Muscle layer of colon (tissue), 2 donors: ENCODE results near the gene WWP2.
"Not testable (repeated sequence)": the region's sequence is repeated elsewhere in the genome, so short reads cannot be mapped to it uniquely, and the experiment has no call there.

ENCODE experiments used
- H3K27ac ChIP-seq: one replicate; pipeline ENCODE4 v1.7.0; 2013; ENCODE audit warnings: low read depth, mild to moderate bottlenecking, low read length, moderate library complexity
- H3K27me3 ChIP-seq, 2 donors: one replicate each; pipeline ENCODE4 v1.7.0; 2013; ENCODE audit warnings: low read length in 2 of 2, mild to moderate bottlenecking in 2 of 2; ENCODE audit not compliant: insufficient read depth in 2 of 2, control insufficient read depth in 1 of 2
- H3K36me3 ChIP-seq: one replicate; pipeline ENCODE4 v1.7.0; 2013; ENCODE audit warnings: mild to moderate bottlenecking, low read length; ENCODE audit not compliant: insufficient read depth
- H3K4me1 ChIP-seq: one replicate; pipeline ENCODE4 v1.7.0; 2013; ENCODE audit warnings: mild to moderate bottlenecking, low read length; ENCODE audit not compliant: insufficient read depth
- H3K4me3 ChIP-seq, 2 donors: one replicate each; pipeline ENCODE4 v1.7.0; 2013; ENCODE audit warnings: low read length in 2 of 2, low read depth in 1 of 2, mild to moderate bottlenecking in 1 of 2, moderate library complexity in 1 of 2
- H3K9ac ChIP-seq: one replicate; pipeline ENCODE4 v1.7.0; 2013; ENCODE audit warnings: low read length
- H3K9me3 ChIP-seq: one replicate; pipeline ENCODE4 v1.7.0; 2013; ENCODE audit warnings: mild to moderate bottlenecking, low read length
- donor health status: abdominal sarcoma.
- donor health status: Adenocarcinoma of cecum.

WWP2 gene

DNA sequence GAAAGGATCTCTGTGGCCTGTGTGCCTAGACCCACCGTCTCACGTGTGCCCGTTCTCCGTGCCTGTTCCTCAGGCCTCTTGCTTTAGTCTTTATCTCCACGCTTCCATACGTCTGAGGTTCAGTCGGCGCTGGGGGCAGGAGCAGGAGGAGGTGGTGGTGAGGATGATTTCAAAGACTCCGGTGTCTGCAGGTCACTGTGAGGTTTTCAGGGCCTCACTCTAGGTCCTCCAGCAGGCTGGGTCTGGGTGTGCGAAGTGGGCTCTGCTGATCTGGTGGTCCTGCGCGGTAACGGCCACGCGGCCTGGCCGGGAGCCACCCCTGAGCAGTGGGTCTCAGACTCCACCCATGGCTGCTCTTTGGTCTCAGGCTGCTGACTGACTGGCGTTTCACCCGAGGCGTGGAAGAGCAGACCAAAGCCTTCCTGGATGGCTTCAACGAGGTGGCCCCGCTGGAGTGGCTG, 174.6 kb downstream of the WWP2 start:
- Histone ChIP-seq H3K27ac (no peak overlapping the region), H3K9ac (no peak overlapping the region), H3K27me3 (no peaks in the 10 kb centered on the region), H3K4me1 (no peaks in the 10 kb centered on the region), H3K4me3 (no peak overlapping the region), H3K9me3 (no peaks in the 10 kb centered on the region), H3K36me3 (peaks cover 65% of the 10 kb centered on the region)

DNA sequence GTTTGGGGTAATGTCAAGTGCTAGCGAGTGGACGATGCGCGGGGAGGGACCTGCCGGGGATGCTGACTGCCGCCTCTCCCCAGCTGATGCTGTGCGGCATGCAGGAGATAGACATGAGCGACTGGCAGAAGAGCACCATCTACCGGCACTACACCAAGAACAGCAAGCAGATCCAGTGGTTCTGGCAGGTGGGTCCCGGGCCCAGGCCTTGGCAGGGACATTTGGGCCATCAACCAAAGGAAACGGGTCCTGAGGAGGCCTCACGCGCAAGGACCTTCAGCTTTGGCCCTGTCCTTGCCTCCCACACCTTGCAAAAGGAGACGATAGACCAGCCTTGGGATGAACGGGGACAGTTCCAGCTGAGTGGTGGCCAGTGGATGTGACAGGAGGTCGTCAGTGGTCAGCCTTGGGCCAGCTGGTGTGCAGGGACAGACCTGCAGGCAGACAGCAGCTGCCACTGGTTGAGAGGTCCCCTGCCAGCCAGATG, 175.4 kb downstream of the WWP2 start:
- Histone ChIP-seq H3K27ac (no peak overlapping the region), H3K9ac (no peak overlapping the region), H3K4me1 (no peaks in the 10 kb centered on the region), H3K36me3 (peaks cover 57% of the 10 kb centered on the region), H3K4me3 (no peak overlapping the region), H3K27me3 (no peaks in the 10 kb centered on the region), H3K9me3 (no peaks in the 10 kb centered on the region)

DNA sequence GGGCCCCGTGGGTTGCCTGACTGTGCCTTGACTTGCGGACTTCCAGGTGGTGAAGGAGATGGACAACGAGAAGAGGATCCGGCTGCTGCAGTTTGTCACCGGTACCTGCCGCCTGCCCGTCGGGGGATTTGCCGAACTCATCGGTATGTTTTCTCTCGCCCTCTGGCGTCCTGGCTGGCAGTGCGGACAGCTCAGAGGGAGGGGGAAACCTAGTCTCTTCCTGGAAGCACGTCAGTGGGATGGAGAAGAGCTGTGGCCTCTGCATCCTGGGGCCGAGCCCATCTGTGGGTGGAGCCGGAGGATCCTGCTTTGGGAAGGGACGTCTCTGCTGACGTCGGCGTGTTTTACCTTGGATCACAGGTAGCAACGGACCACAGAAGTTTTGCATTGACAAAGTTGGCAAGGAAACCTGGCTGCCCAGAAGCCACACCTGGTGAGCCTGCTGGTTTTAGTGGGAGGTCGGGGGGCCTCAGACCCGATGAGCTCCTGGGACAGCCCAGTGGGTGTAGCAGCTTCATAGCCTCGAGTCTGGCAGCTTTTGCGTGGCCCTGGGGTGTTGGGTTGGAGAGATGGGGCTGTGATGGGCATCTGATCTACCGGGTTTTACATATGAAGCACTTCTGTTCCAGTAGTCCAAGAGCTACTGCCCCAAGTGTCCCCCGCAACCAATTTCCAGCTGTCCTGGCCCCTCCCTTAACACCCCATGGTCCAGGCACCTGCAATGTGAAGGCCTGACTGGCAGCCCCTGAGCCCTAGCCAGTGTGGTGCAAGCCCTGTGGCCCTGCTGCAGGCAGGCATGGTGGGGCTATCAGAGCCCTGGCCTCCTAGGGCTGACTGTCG, 177.1 kb downstream of the WWP2 start:
- no peaks in the 10 kb centered on the region for H3K27me3 ChIP-seq
- H3K4me1 ChIP-seq, result no peaks in the 10 kb centered on the region
- H3K27ac ChIP-seq, result no peak overlapping the region
- no peaks in the 10 kb centered on the region for H3K9me3 ChIP-seq
- no peak overlapping the region for H3K4me3 ChIP-seq
- peaks cover 44% of the 10 kb centered on the region for H3K36me3 ChIP-seq
- H3K9ac ChIP-seq, result no peak overlapping the region

DNA sequence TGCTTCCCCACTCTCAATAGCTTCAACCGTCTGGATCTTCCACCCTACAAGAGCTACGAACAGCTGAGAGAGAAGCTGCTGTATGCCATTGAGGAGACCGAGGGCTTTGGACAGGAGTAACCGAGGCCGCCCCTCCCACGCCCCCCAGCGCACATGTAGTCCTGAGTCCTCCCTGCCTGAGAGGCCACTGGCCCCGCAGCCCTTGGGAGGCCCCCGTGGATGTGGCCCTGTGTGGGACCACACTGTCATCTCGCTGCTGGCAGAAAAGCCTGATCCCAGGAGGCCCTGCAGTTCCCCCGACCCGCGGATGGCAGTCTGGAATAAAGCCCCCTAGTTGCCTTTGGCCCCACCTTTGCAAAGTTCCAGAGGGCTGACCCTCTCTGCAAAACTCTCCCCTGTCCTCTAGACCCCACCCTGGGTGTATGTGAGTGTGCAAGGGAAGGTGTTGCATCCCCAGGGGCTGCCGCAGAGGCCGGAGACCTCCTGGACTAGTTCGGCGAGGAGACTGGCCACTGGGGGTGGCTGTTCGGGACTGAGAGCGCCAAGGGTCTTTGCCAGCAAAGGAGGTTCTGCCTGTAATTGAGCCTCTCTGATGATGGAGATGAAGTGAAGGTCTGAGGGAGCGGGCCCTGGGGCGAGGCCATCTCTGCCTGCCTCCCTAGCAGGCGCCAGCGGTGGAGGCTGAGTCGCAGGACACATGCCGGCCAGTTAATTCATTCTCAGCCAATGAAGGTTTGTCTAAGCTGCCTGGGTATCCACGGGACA, 177.9 kb downstream of the WWP2 start:
- Histone ChIP-seq H3K36me3 (peaks cover 44% of the 10 kb centered on the region), H3K4me1 (no peaks in the 10 kb centered on the region), H3K9me3 (no peaks in the 10 kb centered on the region), H3K4me3 (no peak overlapping the region), H3K9ac (no peak overlapping the region), H3K27me3 (no peaks in the 10 kb centered on the region), H3K27ac (no peak overlapping the region)

DNA sequence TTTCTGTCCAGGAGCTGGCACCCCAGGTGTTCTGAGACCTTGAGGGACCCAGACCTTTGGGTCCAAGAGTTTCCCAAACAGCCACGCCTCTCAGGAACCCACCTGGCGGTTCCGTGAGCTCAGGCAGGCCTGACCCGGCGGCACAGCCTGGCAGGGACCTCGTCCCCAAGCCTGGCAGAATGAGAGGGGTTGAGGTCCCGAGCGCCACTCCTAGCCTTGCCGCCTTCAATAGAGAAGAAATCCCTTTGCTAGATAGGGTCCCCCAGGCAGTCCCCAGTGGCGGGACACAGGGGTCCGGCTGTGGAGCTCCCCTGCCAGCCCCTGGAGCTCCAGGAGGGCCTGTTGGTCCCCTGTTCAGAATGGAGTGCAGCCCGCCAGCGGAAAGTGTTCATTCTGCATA, 178.5 kb downstream of the WWP2 start:
- H3K27me3 ChIP-seq, result no peaks in the 10 kb centered on the region
- no peaks in the 10 kb centered on the region for H3K9me3 ChIP-seq
- no peaks in the 10 kb centered on the region for H3K4me1 ChIP-seq
- no peak overlapping the region for H3K27ac ChIP-seq
- H3K36me3 ChIP-seq, result peaks cover 38% of the 10 kb centered on the region
- H3K4me3 ChIP-seq, result no peak overlapping the region
- H3K9ac ChIP-seq, result no peak overlapping the region

DNA sequence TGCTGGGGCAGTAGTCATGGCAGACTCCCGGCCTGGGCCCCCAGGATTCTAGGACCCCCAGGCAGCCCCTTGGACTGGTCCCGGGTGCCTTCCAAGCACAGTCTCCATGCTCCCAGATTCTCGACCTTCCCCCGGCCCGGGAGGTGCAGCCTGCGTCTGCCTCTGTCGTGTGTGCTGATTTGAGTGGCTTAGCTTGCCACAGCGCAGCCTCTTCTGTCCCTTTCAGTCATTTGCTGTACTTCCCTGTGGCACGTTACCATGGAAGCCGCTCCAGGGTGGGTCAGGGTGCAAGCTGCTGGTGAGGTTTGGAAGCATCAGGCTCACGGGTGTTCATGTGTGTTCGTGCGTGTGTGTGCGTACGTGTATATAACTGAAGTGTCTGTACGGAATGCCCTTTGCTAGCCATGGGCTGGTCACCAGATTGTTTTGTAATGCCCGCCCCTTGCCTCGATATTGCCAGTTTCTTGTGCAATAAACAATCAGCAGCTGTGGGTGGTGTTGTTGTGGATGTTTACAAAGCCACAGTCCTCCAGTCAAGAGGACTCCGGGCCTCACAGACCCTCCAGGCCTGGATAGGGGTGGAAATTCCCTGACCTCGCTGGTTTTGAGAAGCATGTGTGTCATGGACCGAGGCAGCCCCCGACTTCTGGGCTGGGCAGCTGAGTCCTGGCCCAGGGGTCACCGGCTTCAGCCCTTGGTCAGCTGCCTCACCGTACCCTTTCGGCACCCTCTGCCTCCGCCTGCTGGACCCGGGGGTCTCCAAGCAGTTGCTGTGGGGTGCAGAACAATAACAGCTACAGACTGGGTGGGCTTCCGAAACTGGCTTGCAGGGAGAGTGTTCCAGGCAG, 179.3 kb downstream of the WWP2 start:
- Histone ChIP-seq H3K27me3 (no peaks in the 10 kb centered on the region), H3K4me1 (no peaks in the 10 kb centered on the region), H3K4me3 (no peak overlapping the region), H3K9ac (no peak overlapping the region), H3K9me3 (no peaks in the 10 kb centered on the region), H3K36me3 (peaks cover 30% of the 10 kb centered on the region), H3K27ac (no peak overlapping the region)

DNA sequence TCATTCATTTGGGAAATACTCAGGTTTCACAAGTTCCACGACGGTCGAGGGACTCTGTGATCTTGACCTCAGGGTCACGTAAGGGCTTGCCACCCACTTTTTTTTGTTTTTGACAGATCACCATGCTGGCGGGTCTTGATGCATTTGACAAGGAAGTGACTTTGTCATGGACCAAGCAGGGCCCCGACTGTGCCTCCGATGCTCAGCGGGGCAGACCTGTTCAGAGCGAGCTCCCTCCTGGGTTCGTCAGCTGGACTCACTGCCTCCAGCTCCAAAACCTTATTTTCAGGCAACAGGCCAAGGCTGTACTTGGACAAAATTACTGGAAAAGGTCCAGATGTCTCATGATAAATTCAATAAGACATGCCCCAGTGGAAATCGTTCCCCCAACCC, 180.0 kb downstream of the WWP2 start:
- no peak overlapping the region for H3K4me3 ChIP-seq
- H3K27me3 ChIP-seq, result no peaks in the 10 kb centered on the region
- H3K9ac ChIP-seq, result no peak overlapping the region
- H3K27ac ChIP-seq, result no peak overlapping the region
- H3K36me3 ChIP-seq, result peaks cover 24% of the 10 kb centered on the region
- no peaks in the 10 kb centered on the region for H3K9me3 ChIP-seq
- no peaks in the 10 kb centered on the region for H3K4me1 ChIP-seq

DNA sequence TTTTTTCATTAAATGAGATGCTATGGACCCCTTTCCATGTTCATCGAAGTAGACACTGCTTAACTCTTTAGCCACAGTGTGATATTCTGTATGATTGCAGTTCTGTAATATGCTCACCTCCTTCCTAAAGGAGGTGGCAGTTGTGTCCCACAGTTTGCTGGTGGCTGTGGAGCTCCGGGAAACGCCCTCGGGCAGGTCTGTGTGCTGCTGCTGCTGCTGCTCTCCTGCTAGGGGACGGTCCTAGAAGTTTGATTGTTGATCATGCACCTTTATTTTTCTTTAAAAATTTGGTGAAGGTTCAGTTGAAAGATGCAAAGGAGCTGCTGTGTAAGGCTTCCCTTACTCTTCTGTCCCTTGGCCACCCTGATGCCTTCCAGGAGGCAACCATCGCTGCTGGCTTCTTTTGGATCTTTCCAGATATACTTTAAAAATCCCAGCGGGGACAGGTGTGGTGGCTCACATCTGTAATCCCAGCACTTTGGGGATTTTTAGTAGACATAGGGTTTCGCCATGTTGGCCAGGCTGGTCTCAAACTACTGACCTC, 180.6 kb downstream of the WWP2 start:
- peaks cover 18% of the 10 kb centered on the region for H3K36me3 ChIP-seq

DNA sequence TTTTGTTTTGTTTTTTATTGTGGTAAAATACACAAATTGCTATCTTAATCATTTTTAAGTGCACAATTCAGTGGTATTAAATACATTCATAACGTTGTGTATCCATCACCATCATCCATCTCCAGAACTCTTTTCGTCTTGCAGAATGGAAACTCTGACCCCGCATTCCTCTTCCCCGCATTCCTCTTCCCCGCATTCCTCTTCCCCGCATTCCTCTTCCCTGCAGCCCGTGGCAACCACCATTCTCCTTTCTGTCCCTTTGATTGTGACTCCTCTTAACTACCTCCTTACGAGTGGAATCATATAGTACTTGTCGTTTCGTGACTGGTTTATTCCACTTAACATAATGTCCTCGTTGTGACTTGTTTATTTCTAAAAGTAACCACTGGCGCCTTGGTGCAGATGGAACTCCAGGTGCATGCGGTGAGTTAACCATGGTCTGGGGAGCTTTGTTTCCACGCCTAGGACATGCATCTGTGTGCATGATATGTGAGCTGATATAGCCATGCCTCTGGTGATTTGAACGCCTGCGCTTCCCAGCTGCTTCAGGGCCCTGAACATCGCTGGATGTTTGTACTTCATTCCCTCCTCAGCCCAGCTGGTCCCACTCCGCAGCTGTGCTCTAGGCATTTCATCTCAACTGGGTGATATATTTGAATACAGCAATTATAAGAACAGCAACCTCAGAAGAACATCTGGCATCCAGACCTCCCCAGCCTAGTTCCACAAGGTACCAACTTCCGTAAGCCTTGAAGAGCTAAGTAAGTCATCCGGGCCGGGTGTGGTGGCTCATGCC, 181.3 kb downstream of the WWP2 start:
- H3K9me3 ChIP-seq, H3K27me3 ChIP-seq, H3K4me1 ChIP-seq, H3K27ac ChIP-seq, H3K4me3 ChIP-seq, H3K9ac ChIP-seq: not testable (repeated sequence)
- peaks cover 13% of the 10 kb centered on the region for H3K36me3 ChIP-seq

More for the DNA sequence above, 180.6 kb downstream of the WWP2 start:
- Histone ChIP-seq H3K27ac (no peak overlapping the region), H3K4me1 (no peaks in the 10 kb centered on the region), H3K9ac (no peak overlapping the region), H3K4me3 (no peak overlapping the region), H3K9me3 (no peaks in the 10 kb centered on the region), H3K27me3 (no peaks in the 10 kb centered on the region)

DNA sequence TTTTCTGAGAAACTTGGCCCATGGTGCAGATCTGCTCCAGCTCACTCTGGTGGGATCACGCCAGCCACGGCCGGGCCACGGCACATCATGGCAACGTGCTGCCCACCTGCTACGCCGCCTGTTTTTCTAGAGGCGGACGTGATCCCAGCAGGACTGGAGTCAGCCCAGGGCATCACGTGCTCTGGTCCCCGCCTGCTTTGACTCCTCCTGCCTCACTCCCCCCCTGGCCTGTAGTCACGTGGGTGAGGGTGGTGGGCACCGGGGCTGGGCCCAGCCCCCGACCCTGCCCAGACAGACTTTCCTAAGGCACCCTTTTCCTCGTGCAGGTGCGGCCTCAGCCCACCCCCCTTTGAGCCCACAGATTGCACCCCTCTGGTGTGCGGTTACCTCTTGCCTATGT, 188.3 kb downstream of the WWP2 start:
- not testable (repeated sequence) for H3K36me3 ChIP-seq, H3K9ac ChIP-seq, H3K9me3 ChIP-seq, H3K27ac ChIP-seq, H3K27me3 ChIP-seq, H3K4me3 ChIP-seq, H3K4me1 ChIP-seq
